Subcutaneous adipose tissue (tissue), 4 donors: ENCODE results near the gene GLG1. TPM values are rescaled to one million over a fixed set of nuclear protein-coding genes. Genes with fewer than 3 reads are reported as not detected.

Source experiments
- total RNA-seq, 4 donors: library from RNA; depleted of rRNA; stranded (reverse); fragments of >200 nt; gene quantifications; one replicate each; pipeline ENCODE4 v1.1.0, GENCODE V29; 2016
- TF ChIP-seq, protein P1 (sequence below): fragments of 450-650 bp; IDR thresholded peaks from one replicate; pipeline ENCODE4 v1.5.1; 2016; ENCODE audit warnings: low read depth, mild to moderate bottlenecking, control low read depth, antibody characterized with exemption, moderate library complexity

GLG1 gene
- total RNA-seq, 4 donors from 2014 or later = 138 to 168 (median 150) TPM

DNA sequence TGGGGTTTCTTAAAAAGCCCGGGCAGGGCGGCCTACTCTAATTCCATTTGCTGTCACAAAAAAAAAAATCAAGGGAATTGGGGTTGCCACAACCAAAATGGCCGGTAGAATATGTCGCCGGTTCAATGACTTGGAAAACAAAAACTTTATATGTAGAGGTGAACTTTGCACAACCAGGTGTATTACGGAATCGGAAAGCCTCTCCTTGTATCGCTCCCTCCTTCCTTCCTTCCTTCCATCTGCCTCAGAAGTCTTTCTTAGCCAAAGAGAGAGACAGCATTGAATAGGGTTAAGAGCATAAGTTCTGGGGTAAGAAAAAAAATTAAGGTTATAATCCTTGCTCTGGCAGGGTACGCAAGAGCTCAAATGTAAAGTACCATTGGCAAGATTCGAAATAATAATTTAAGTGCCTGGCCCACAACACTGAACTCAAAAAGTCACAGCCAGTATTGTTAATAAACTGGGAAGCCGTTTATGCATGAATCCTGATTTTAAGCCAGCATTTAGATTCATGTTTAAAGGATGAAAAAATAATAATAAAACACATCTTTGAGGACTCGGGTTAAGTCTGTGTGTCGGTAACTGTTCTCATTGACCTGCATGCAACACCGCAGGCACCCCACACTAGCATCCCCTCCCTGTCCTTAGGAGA, 522 bp upstream of the GLG1 start:
- TF ChIP-seq, protein P1, sequence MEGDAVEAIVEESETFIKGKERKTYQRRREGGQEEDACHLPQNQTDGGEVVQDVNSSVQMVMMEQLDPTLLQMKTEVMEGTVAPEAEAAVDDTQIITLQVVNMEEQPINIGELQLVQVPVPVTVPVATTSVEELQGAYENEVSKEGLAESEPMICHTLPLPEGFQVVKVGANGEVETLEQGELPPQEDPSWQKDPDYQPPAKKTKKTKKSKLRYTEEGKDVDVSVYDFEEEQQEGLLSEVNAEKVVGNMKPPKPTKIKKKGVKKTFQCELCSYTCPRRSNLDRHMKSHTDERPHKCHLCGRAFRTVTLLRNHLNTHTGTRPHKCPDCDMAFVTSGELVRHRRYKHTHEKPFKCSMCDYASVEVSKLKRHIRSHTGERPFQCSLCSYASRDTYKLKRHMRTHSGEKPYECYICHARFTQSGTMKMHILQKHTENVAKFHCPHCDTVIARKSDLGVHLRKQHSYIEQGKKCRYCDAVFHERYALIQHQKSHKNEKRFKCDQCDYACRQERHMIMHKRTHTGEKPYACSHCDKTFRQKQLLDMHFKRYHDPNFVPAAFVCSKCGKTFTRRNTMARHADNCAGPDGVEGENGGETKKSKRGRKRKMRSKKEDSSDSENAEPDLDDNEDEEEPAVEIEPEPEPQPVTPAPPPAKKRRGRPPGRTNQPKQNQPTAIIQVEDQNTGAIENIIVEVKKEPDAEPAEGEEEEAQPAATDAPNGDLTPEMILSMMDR = no peak

DNA sequence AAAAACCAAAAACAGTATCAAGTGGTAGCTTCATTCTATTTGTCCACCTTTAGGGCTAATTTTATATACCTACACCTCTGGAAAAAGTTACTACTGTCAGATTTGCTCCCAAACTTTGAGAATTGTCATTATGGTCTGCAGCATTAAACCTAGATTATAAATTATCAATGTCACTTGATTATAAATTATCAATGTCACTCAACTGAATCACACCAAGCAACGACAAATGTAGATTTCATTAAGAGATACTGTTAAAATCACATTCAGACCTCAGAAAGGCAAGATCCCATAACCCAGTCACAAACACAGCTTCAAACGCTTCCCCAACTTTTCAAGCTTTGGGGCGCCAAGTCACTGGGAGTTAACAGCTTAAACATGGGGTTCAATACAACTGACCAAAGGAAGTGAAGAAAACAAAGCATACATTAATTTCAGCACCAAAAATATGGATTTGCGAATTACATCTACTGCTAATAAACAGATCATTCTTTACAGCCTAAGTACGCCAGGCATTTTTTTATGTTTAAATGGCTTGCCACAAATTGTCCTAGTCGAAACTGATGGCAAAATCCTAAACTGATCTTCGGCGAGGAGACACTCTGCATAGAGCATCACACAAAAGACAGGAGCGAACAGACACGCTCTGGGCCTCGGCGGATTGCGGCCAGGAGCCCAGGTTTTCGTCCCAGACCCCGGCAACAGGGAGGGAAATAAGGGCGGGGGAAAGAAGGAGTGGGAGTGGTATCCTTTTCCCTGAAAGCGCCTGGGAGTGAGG, 981 bp downstream of the GLG1 start:
- TF ChIP-seq, protein P1 = no peak

DNA sequence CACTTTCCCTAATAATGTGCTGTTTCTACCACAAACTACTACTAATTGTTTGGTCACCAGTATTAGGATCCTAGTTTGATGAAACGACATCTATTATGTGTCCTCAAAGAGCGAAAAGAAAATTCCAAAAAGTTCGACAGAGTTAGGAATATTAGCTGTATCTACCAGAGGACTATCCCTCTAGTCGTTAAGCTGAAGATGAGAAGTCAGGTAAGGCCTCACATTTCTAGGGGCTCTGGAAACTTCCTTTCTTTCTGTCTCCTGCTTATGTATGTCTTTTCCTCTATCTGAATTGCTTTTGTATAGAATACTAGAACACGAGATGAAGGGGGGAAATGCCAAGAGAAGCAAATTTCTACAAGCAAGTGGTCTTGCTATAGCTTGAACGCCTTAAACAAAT, 1.6 kb downstream of the GLG1 start:
- TF ChIP-seq, protein P1 = no peak

DNA sequence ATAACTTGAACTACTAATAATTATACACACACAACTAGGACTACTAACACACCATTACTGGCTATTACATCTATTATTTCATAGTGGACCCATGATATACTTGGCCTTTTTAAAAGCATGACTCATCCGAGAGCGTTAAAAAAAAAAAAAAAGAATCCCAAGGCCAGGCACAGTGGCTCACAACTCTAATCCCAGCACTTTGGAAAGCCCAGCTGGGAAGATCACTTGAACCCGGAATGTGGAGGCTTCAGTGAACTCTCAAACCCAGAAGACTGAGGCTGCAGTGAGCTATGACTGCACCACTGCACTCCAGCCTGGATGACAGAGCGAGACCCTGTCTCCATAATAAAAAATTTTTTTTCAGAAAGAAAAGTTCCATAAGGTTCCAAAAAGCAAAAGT, 3.1 kb downstream of the GLG1 start:
- TF ChIP-seq, protein P1 = no peak

DNA sequence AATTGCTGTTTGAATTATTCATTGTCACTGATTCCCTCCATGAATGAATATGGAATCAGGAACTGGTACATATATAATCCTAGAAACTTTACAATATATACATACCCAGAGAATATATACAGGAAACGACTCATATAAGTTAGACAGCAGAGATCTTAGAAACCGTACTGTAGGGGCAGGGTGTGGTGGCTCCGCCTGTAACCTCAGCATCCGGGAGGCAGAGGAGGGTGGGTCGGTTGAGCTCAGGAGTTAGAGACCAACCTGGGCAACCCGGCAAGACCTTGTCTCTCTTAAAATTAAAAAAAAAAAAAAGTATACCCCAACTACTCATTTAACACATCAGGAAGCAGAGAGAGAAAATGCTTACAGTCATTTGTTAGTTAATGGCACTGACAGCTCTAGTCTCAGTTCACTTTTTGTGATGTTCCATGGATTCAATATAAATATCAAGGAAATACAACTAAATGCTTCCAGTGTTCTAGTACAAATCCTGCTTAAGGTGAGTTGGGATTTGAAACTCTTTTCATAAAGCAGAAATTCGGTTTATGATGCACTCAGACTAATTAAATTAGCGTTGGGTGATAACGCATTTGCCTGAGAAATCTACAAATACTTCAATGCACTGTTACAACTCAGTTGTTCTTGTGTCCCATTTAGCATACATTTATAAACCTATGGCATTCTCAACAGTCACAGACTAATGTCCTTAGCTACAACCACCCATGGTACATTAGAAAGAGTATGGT, 5.6 kb downstream of the GLG1 start:
- TF ChIP-seq, protein P1 = no peak

DNA sequence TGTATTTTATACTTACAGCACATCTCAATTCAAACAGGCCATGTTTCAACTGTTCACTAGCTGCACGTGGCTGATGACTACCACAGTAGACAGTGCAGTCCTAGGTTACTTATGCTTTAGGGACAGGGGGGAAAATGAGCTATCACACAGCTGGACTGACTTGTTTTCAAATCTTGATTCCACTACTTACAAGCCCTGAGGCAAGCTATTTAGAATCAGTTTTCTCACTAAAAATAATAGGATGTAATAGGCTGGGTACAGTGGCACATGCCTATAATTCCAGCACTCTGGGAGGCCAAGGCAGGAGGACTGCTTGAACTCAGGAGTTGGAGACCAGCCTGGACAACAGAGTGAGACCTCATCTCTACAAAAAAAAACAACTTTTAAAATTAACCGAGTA, 10.3 kb downstream of the GLG1 start:
- TF ChIP-seq, protein P1 = no peak

DNA sequence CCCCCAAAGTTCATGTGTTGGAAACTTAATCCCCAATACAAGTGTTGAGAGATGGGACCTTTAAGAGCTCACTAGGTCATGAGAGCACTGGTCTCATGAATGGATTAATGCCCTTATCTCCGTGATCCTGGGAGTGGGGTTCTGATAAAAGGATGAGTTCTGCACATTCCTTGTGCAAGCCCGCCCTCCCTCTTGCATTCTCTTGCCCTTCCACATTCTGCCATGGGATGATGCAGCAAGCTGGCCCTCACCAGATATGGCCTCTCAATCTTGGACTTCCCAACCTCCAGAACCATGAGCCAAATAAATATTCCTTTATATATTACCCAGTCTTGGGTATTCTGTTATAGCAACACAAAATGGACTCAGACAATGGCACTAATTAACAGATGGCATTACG, 14.1 kb downstream of the GLG1 start:
- TF ChIP-seq, protein P1 = no peak
